Amygdala (tissue), 56 donors: ENCODE measurements around the gene DCAF4.
A peak's percentile ranks its signal among the peaks of the same experiment; 100 is the strongest.
"Not testable (repeated sequence)": the region's sequence is repeated elsewhere in the genome, so short reads cannot be mapped to it uniquely, and the experiment has no call there.

Experiments used
- DNase-seq, 56 donors: peaks; one replicate each; lab custom pipeline; 2025; lab: John Stamatoyannopoulos, UW

Gene DCAF4

DNA sequence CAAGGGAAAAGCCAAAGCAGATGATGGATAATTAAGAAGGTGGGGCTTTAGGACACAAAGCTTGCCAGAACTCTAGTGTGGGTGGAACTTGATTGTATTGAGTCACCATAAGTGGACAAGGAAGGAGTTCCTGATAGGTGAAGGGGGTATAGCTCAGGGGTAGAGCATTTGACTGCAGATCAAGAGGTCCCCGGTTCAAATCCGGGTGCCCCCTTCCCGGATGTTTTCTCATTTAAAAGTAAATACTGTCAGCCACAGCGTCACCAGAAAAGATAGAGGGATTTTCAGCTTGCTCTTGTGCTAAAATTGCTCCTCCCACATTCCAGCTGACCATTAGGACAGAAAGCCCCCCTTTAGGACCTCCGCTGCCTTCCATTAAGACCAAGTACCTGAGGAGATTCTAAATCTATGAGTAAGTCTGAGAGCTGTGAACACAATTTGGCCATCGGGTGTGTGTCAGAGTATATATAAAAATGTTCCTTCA is 36.6 kb downstream of the DCAF4 start:
- DNase-seq = no peak

DNA sequence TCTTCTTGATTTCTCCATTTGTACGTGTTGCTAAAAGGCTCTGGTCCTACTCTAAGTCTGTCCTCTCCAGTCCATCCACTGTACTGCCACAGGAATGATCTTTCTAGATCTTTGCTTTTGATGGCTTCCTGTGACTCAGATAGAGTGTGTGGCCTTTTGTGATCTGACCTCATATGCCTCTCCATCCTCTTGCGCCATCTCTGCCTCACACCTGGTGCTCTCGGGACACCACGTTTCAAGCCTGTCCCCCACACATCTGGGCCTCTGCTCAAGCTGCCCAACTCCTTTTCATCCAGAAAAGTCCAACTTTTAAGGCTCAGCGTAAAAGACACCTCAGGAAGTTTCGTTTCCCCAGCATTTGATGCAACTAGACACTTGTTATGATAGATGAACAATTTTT is 39.0 kb downstream of the DCAF4 start:
- DNase-seq = no peak

DNA sequence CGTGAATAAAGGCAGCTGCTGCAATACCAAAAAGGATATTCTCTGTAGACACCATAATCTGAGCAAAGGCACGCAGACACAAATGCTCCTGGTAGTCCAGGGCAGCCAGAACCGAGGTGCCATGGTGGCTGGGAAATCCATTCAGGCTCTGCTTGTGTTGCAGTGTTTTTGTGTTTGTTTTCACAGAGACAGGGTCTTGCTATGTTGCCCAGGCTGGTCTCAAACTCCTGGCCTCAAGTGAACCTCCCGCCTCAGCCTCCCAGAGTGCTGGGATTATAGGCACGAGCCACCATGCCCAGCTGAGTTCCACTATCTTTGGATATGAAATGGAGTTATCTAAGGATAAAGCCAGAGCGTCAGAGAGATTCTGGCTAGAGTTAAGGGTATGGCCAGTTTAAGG is 39.8 kb downstream of the DCAF4 start:
- DNase-seq = no peak

- no peak for DNase-seq
Measured at GRCh38 chr14:72968316-72968715, 42.1 kb downstream of the DCAF4 start.

DNA sequence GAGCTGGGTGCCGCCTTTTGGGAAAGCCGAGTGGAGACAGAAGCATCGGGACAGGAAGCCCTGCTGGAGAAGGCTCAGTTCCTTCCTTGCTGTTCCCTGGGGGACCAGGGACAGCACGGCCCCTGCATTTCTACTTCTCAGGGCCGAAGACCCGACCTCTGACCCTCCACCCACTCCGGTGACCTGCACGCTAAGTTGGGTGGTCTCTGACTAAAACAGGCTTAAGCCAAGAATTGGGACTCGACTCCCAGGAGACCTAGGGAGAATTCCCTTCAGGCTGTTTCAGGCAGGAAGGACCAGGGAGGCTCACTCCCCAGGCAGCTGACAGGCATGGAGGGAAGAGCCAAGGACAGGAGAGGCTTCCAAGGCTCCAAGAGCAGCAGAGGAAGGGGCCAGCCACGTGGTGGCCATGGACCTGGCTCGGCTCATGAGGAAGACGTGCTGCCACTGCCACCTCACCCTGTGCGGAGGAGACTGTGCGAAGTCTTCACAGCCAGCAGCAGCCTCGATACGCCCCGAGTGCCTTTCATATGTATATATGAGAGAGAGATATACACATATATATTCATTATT is 43.9 kb downstream of the DCAF4 start:
- DNase-seq = peak in 3 of 56 donors; percentile 3 to 26 (median 14)

- DNase-seq = no peak
Measured at GRCh38 chr14:72970824-72971434, 44.7 kb downstream of the DCAF4 start.

- no peak for DNase-seq
Measured at GRCh38 chr14:72974661-72975060, 48.4 kb downstream of the DCAF4 start.

GRCh38 chr14:72975770-72976169 is 49.5 kb downstream of the DCAF4 start:
- no peak for DNase-seq

- DNase-seq = no peak
Measured at GRCh38 chr14:72978856-72979255, 52.6 kb downstream of the DCAF4 start.

- no peak for DNase-seq
Measured at GRCh38 chr14:72980863-72981262, 54.6 kb downstream of the DCAF4 start.

DNA sequence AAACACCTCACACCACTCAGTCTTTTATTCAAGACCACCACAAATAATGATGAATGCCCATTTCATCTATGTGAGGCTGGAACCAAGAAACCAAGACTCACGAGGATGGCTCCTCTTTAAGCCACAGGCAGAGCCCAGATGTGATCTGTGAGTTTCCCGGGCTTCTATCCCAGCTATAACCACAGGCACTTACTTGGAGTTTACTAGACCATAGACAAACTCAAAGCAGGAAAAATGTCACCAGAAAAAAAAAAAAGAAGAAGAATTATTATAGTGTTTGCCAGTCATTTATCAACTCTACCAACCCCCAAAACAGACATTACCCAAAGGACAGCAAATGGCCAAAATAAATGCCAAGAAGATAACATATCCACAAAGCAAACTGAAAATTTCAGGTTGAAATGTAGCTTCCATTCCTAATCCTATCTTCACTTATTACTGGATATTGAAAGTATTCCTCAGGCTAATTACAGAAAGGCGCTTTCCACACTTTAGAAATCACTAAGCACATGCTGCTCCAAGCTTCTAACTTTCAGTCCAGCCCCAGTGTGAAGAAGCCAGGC is 56.0 kb downstream of the DCAF4 start:
- DNase-seq = no peak

- DNase-seq = no peak
Measured at GRCh38 chr14:72986214-72986613, 60.0 kb downstream of the DCAF4 start.

DNA sequence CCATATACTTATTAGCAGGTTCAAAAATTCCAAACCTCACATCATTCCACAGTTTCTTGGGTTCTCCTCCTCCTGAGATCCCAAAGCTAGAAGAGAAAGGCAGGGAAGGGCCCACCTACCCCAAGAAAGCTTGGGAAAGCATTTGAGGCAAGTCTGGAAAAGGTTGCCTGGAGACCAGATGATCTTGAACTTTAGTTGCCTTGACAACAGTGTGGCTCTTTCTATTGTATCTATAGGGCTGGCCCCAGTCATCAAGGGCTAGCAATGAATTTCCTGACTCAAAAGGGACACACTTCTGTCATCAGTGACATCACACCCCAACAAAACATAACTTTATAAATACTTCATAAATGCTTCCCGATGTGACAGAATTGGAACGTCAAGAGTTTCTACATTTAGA is 60.6 kb downstream of the DCAF4 start:
- DNase-seq = no peak

- no peak for DNase-seq
Measured at GRCh38 chr14:72990171-72990570, 63.9 kb downstream of the DCAF4 start.

DNA sequence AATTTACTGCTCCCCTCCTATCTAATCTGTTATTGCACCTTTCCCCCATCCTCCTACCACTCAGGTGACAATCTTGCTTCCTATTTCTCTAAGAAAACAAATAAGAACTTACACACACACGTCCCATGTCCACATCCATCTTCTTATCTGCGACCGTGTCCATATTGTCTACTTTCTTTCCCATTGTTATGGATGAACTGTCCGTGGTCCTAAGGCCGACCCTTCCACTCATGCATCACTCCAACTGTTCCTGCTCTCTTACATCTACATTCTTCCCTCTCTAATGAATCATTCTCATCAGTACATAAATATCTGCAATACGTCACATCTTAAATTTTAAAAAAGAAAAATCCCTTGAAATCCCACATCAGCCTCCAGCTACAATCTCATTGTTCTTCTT is 70.7 kb downstream of the DCAF4 start:
- no peak for DNase-seq

GRCh38 chr14:72998252-72998903 is 72.1 kb downstream of the DCAF4 start:
- no peak for DNase-seq

DNA sequence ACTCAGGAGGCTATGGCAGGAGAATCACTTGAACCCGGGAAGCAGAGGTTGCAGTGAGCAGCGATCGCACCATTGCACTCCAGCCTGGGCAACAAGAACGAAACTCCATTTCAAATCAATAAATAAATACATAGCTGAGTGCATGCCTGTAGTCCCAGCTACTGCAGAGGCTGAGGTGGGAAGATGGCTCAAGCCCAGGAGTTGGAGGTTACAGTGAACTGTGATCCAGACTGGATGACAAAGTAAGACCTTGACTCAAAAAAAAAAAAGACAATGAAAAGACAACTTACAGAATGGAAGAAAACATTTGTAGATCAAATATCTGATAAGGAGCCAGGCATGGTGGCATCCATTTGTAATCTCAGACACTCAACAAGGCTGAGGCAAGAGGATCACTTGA is 73.1 kb downstream of the DCAF4 start:
- no peak for DNase-seq

- no peak for DNase-seq
Measured at GRCh38 chr14:73000073-73000472, 73.8 kb downstream of the DCAF4 start.

- DNase-seq = no peak
Measured at GRCh38 chr14:73003681-73004080, 77.4 kb downstream of the DCAF4 start.

DNA sequence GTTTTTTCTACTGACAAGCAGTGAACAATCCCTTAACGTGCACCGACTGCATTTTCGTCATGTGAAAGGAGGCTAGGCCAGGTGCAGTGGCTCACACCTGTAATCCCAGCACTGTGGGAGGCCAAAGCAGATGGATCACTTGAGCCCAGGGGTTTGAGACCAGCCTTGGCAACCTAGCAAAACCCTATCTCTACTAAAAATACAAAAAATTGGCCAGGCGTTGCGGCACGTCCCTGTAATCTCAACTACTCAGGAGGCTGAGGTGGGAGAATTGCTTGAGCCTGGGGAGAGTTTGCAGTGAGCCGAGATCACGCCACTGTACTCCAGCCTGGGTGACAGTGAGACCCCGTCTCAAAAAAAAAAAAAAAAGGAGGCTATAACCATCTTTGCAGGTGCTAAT is 78.4 kb downstream of the DCAF4 start:
- DNase-seq = not testable (repeated sequence)

GRCh38 chr14:73007835-73008234 is 81.6 kb downstream of the DCAF4 start:
- no peak for DNase-seq

DNA sequence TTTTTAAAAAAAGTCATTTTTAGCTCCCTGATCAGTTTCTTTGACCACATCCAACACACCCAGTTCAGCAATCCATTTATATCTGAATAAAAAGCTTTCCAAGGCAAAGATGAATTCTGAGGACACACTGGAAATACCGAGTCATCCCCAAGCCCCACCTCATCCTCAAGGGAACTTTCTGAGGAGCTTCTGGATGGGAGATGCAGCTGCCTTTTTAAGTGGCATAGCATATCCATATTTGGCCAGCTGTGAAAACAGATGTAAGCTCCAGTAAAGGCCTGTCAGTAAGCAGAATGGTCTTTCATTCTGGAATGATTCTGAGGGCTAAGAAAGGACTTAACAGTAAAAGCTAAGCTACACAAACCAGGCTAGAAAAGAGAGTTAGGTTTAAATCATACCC is 82.2 kb downstream of the DCAF4 start:
- DNase-seq = no peak
